Caco-2 (cell line): Measurements from ENCODE around the gene HELLS. TPM values are rescaled to one million over a fixed set of nuclear protein-coding genes. Genes with fewer than 3 reads are reported as not detected.
A peak's percentile ranks its signal among the peaks of the same experiment; 100 is the strongest.

Source experiments
- Bru-seq: library from RNA; stranded (reverse); fragments of 400-500 nt; gene quantifications from one replicate; lab custom pipeline; 2021; lab: Mats Ljungman, UMichigan
- BruChase-seq, 2 experiments: library from RNA; stranded (reverse); fragments of 400-500 nt; gene quantifications; one replicate each; lab custom pipeline; 2021; lab: Mats Ljungman, UMichigan
- BruUV-seq: library from RNA; stranded (reverse); fragments of 400-500 nt; replicated peaks from 2 replicates; lab custom pipeline; 2021; lab: Mats Ljungman, UMichigan
- CTCF ChIA-PET: fragments of 300-600 bp; sonication (Branson Sonifier 250); formaldehyde crosslinking; loops from one replicate; lab custom pipeline; 2022; ENCODE audit warnings: antibody characterized with exemption; lab: Charles Lee
- POLR2A ChIA-PET: fragments of 300-600 bp; sonication (Branson Sonifier 250); formaldehyde crosslinking; loops from one replicate; lab custom pipeline; 2022; ENCODE audit warnings: antibody characterized with exemption; lab: Charles Lee
- DNase-seq, 2 experiments: peaks; one replicate each; pipeline versions ENCODE4 v3.0.0 to v3.0.0-alpha.2; 2020 to 2022
- H3K27me3 ChIP-seq: replicated peaks from 2 replicates; pipeline ENCODE4 v1.6.0; 2011; ENCODE audit warnings: low read length; ENCODE audit not compliant: control insufficient read depth, insufficient read depth
- H3K36me3 ChIP-seq: 2 replicates; pipeline ENCODE4 v1.5.1; 2011; ENCODE audit warnings: low read length; ENCODE audit not compliant: control insufficient read depth, insufficient read depth
- H3K4me1 ChIP-seq: fragments of 250-450 bp; sonication (Bioruptor Pico); 2 replicates; pipeline ENCODE4 v1.5.1; 2020; ENCODE audit warnings: mild to moderate bottlenecking
- H3K4me3 ChIP-seq: 2 replicates; pipeline ENCODE4 v1.5.1; 2011; ENCODE audit warnings: low read depth, mild to moderate bottlenecking, control low read depth, low read length
- H3K9me3 ChIP-seq: fragments of 250-450 bp; sonication (Bioruptor Pico); 2 replicates; pipeline ENCODE4 v1.5.1; 2020; ENCODE audit warnings: mild to moderate bottlenecking, moderate library complexity
- H3K27ac Mint-ChIP-seq: one replicate; pipeline ENCODE4 v1.8.0; 2022; ENCODE audit warnings: mixed read lengths; ENCODE audit not compliant: unreplicated experiment
- H3K27me3 Mint-ChIP-seq: one replicate; pipeline ENCODE4 v1.8.0; 2022; ENCODE audit warnings: mixed read lengths; ENCODE audit not compliant: insufficient read depth, unreplicated experiment
- H3K36me3 Mint-ChIP-seq: one replicate; pipeline ENCODE4 v1.8.0; 2022; ENCODE audit warnings: mild to moderate bottlenecking, mixed read lengths; ENCODE audit not compliant: insufficient read depth, unreplicated experiment
- H3K4me1 Mint-ChIP-seq: one replicate; pipeline ENCODE4 v1.8.0; 2022; ENCODE audit warnings: low read depth, mixed read lengths; ENCODE audit not compliant: unreplicated experiment
- H3K4me3 Mint-ChIP-seq: one replicate; pipeline ENCODE4 v1.8.0; 2022; ENCODE audit warnings: mild to moderate bottlenecking, moderate library complexity, mixed read lengths; ENCODE audit not compliant: unreplicated experiment
- H3K9me3 Mint-ChIP-seq: one replicate; pipeline ENCODE4 v1.8.0; 2022; ENCODE audit warnings: mixed read lengths; ENCODE audit not compliant: unreplicated experiment
- CTCF ChIP-seq, 2 experiments: fragments of 200-600 bp in 1 of 2; IDR thresholded peaks; 1 replicate in 1 of 2; 2 replicates in 1 of 2; pipeline versions ENCODE4 v1.5.1 to v1.8.0; 2011 to 2022; ENCODE audit warnings: antibody characterized with exemption in 1 of 2, control low read depth in 1 of 2, inconsistent platforms in 1 of 2, low read depth in 1 of 2, low read length in 1 of 2, mild to moderate bottlenecking in 1 of 2, moderate library complexity in 1 of 2; ENCODE audit not compliant: insufficient read depth in 1 of 2, severe bottlenecking in 1 of 2, unreplicated experiment in 1 of 2
- intact Hi-C: fragments of 100-400 bp; cut with micrococcal nuclease; formaldehyde crosslinking; loops from one replicate; pipeline ENCODE4 v1.10.0; 2022; ENCODE audit not compliant: unreplicated experiment
- long read RNA-seq: library from polyadenylated mRNA; stranded (forward); transcript quantifications from one replicate; pipeline ENCODE4 v2.0.0, GENCODE V29; 2022
- total RNA-seq: library from RNA; stranded (reverse); gene quantifications from 2 replicates; pipeline ENCODE4 v1.2.3, GENCODE V29; 2022

Gene HELLS
- total RNA-seq (189 and 197 TPM in 2 replicates), Bru-seq, nascent RNA (percentile 94 among the genes with signal in this experiment), BruChase-seq, experiment 1, labeled RNA remaining after a 2-hour chase (percentile 98 among the genes with signal in this experiment), BruChase-seq, experiment 2, labeled RNA remaining after a 6-hour chase (percentile 98 among the genes with signal in this experiment)
- long read RNA-seq, transcript HELLS-202 (22 exons, 3,099 nt), result major isoform, 42 of 120 reads
- long read RNA-seq, partial matches to known transcripts, result 13 of 120 reads
- long read RNA-seq, other reads (novel, unspliced or antisense), result 61 of 120 reads

GRCh38 chr10:94545391-94546048 lies at the start of gene HELLS:
Gene HELLS (plus strand): TSS chr10:94545788. CDS start chr10:94545922, 134 bp downstream.
- no peaks in the 10 kb centered on the region for H3K36me3 ChIP-seq
- H3K4me3 ChIP-seq, result peak within 1 kb of the TSS; percentile 54
- CTCF ChIA-PET, result interaction anchor here (0.6 to 1.1 kb wide), 3 partner anchors 109 to 796 kb away, joined by 3 to 4 read pairs (median 3); no protein-coding TSS in a partner anchor
- peak; percentile 90 to 92 for DNase-seq
- Mint-ChIP-seq H3K4me3 (peak within 1 kb of the TSS; percentile 90), H3K27ac (peak within 1 kb of the TSS; percentile 98), H3K27me3 (no peaks in the 10 kb centered on the region), H3K9me3 (no peaks in the 10 kb centered on the region), H3K36me3 (peaks cover 63% of the 10 kb centered on the region), H3K4me1 (peaks cover 24% of the 10 kb centered on the region)
- BruUV-seq, result no TSS peak
- TF ChIP-seq CTCF (IDR thresholded peaks at IDR 0.05; ENCODE audit: insufficient read depth in 1 of 2, low read depth in 1 of 2, low read length in 1 of 2, severe bottlenecking in 1 of 2, unreplicated experiment in 1 of 2), result no peak
- POLR2A ChIA-PET, result interaction anchor here (0.6 to 1.1 kb wide), 2 partner anchors 10 to 22 kb away, joined by 4 to 5 read pairs; no protein-coding TSS in a partner anchor
- intact Hi-C loops, result no loop called here
- H3K4me1 ChIP-seq, result peaks cover 31% of the 10 kb centered on the region
- no peaks in the 10 kb centered on the region for H3K9me3 ChIP-seq
- H3K27me3 ChIP-seq, result no peaks in the 10 kb centered on the region

- BruUV-seq, result no TSS peak
- H3K9me3 ChIP-seq, result no peaks in the 10 kb centered on the region
- no peak overlapping the region for H3K27ac Mint-ChIP-seq
- CTCF ChIA-PET, result no interaction called here
- no peak overlapping the region for H3K4me3 Mint-ChIP-seq
- peaks cover 1% of the 10 kb centered on the region for H3K4me1 Mint-ChIP-seq
- no peaks in the 10 kb centered on the region for H3K27me3 ChIP-seq
- DNase-seq, result no peak
- no peaks in the 10 kb centered on the region for H3K36me3 ChIP-seq
- no peaks in the 10 kb centered on the region for H3K9me3 Mint-ChIP-seq
- intact Hi-C loops, result no loop called here
- H3K4me3 ChIP-seq, result no peak overlapping the region
- TF ChIP-seq CTCF (IDR thresholded peaks at IDR 0.05; ENCODE audit: insufficient read depth in 1 of 2, low read depth in 1 of 2, low read length in 1 of 2, severe bottlenecking in 1 of 2, unreplicated experiment in 1 of 2), result no peak
- POLR2A ChIA-PET, result no interaction called here
- no peaks in the 10 kb centered on the region for H3K27me3 Mint-ChIP-seq
- peaks cover 40% of the 10 kb centered on the region for H3K36me3 Mint-ChIP-seq
- no peaks in the 10 kb centered on the region for H3K4me1 ChIP-seq
Observed at GRCh38 chr10:94496010-94496409, 49.6 kb upstream of the HELLS start.

- ChIA-PET POLR2A (no interaction called here), CTCF (no interaction called here)
- Mint-ChIP-seq H3K4me1 (no peaks in the 10 kb centered on the region), H3K36me3 (peaks cover 42% of the 10 kb centered on the region), H3K27me3 (no peaks in the 10 kb centered on the region), H3K27ac (no peak overlapping the region), H3K9me3 (no peaks in the 10 kb centered on the region), H3K4me3 (no peak overlapping the region)
- H3K4me3 ChIP-seq, result no peak overlapping the region
- BruUV-seq, result no TSS peak
- DNase-seq, result no peak
- TF ChIP-seq CTCF (IDR thresholded peaks at IDR 0.05; ENCODE audit: insufficient read depth in 1 of 2, low read depth in 1 of 2, low read length in 1 of 2, severe bottlenecking in 1 of 2, unreplicated experiment in 1 of 2), result no peak
- no peaks in the 10 kb centered on the region for H3K9me3 ChIP-seq
- no peaks in the 10 kb centered on the region for H3K27me3 ChIP-seq
- H3K36me3 ChIP-seq, result no peaks in the 10 kb centered on the region
- no peaks in the 10 kb centered on the region for H3K4me1 ChIP-seq
- intact Hi-C loops, result no loop called here
Observed at GRCh38 chr10:94496646-94497045, 48.9 kb upstream of the HELLS start.
